Stimulated activated CD4-positive, alpha-beta T cell treated with anti-CD3 and anti-CD28 coated beads, TNF-alpha, amount 100 ng/mL, for 4 hours (primary cell): ENCODE results near the gene ORM2.

Experiments used
- DNase-seq, 3 experiments: peaks; one replicate each; pipeline ENCODE4 v3.0.0-alpha.2; 2020; ENCODE audit warnings: low read depth in 3 of 3

The ORM2 gene

GRCh38 chr9:114370251-114370967, 40.7 kb downstream of the ORM2 start:
- no peak for DNase-seq

DNA sequence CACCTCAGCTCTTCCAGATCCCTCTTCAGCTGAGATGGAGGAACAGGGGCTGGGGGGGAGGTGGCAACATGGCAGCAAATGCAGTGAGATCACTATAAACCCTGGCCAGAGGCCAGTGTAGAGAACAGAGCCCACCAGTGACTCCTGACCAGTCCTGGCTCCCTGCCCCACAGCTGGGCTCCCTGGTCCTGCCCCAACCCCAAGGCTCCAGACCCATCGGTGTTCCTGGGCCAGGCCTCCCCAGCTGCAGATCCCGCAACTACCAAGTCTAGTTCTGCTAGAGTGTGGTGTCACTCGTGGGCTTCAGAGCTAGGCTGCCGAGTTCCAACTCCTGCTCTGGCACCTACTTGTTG, 41.3 kb downstream of the ORM2 start:
- DNase-seq = no peak

DNA sequence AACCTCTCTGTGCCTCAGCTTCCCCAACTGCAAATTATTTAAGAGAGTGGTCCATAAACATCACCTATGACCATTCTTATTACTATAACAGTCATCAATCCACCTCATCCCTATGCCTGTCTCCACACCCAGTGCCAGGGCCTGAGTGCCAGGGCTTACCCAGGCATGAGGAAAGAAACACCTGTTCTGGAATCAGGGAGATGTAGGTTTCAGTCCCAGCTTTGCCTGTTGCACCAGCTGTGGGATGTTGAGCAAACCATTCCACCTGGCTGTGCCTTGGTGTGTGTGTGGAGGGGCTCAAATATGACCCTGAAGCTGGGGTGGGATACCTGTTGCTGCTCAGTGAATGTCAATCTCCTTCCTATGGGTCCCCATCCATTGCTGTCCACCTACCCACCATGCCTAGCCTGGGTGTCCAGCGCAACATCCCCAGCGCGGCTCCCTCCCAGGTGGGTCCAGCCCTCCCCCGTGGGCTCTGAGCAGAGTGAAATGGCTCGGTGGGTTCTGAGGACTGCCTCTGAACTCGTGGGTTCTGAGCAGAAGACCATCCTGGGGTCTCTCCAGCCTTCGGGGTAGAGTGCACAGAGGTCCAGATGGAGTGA, 41.8 kb downstream of the ORM2 start:
- no peak for DNase-seq

- DNase-seq = no peak
These were observed 42.6 kb downstream of the ORM2 start for GRCh38 chr9:114371973-114372917.

- DNase-seq = peak in 2 of 3 experiments; percentile 49 to 55
These were observed 43.3 kb downstream of the ORM2 start for GRCh38 chr9:114372921-114373448.

DNA sequence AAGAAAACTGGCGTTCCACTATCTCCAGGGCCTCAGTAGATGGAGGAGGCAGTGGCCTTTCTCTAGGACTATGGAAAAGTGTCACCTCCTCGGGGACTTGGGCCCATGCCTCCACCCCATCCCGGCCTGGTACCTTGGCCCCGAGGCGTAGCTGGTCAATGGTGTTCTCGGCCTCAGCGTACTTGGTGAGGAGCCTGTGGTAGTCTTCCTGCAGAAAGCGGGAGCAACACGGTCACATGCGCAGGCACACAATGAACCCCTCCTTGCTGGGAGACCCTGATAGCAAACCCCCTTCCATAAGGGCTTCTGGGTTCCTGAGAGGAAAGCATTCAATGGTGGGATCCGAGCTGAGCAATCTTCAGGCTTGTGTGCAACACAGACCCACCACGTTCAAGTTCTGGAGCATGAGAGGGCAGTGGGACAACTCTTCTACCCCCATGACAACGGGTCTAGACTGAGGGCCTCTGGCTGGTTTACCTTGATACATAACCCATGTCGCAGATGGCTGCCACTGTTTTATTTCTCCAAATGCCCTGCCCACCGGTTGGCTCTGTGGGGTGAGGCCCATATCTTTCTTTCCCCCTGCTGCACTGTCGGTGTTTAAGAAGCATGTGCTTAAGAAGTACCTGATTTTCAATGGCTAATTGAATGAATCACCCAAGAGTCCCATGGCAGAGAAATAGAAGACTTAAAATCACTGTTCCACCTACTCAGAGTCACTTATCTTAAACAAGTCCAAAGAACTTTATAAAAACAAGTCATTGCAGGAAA, 44.5 kb downstream of the ORM2 start:
- DNase-seq = no peak

DNA sequence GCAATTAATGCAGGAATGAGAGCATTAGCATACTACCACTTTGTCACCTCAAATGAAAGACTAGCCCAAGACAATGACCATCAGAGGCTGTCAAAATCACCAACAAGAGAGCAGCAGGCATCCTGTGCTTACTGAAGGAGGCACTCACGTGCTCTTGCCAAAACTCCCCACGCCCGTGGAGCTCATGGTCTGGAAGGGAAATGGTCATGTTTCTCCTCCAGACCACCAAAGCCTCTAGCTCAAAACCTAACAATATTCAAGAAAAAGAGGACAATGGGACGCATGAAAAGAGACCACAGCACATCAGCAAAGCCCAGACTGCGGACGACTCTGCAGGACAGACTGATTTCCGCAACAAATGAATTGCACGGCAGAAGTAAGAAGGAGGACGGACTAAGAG, 45.3 kb downstream of the ORM2 start:
- no peak for DNase-seq

GRCh38 chr9:114375386-114376175, 45.9 kb downstream of the ORM2 start:
- DNase-seq = no peak

GRCh38 chr9:114376586-114377445, 47.1 kb downstream of the ORM2 start:
- no peak for DNase-seq

- DNase-seq = no peak
These were observed 48.3 kb downstream of the ORM2 start for GRCh38 chr9:114378016-114378415.

DNA sequence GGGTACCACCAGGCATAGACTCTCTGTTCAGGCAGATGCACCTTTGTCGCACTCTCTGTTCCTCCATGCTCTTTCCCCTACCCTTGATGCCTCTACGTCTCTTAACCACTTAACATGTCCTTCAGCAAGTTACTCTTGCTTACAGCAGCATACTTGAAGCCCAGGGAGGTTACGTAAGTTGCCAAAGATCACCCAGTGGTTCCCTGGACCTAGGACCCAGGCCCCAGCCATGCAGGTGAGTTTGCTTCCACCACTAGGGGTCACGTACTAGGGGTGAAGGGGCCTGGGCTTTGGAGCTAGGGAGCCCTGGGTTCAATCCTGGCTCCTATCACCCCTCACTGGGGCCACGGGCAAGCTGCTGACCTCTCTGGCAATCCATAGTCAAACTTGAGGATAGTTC, 49.2 kb downstream of the ORM2 start:
- DNase-seq = no peak
